HL-60 (cell line): ENCODE measurements around the gene FBXW9.

Source experiments
- CTCF ChIP-seq: IDR thresholded peaks from one replicate; pipeline ENCODE4 v1.5.1; 2011; ENCODE audit warnings: low read length, control low read depth, inconsistent platforms; ENCODE audit not compliant: insufficient read depth
- GABPA ChIP-seq: IDR thresholded peaks from 2 replicates; pipeline ENCODE4 v1.6.1; 2012; ENCODE audit warnings: low read depth
- POLR2AphosphoS5 ChIP-seq: IDR thresholded peaks from 2 replicates; pipeline ENCODE4 v1.6.1; 2012; ENCODE audit warnings: low read depth
- SPI1 ChIP-seq: IDR thresholded peaks from 2 replicates; pipeline ENCODE4 v1.6.1; 2012; ENCODE audit warnings: low read depth, mild to moderate bottlenecking, borderline replicate concordance
- TF ChIP-seq, protein P1 (sequence below): IDR thresholded peaks from 2 replicates; pipeline ENCODE4 v1.6.1; 2012; ENCODE audit warnings: low read depth; ENCODE audit not compliant: insufficient replicate concordance

- TF ChIP-seq SPI1 (no peak), POLR2AphosphoS5 (no peak), CTCF (no peak), GABPA (no peak)
- TF ChIP-seq, protein P1, sequence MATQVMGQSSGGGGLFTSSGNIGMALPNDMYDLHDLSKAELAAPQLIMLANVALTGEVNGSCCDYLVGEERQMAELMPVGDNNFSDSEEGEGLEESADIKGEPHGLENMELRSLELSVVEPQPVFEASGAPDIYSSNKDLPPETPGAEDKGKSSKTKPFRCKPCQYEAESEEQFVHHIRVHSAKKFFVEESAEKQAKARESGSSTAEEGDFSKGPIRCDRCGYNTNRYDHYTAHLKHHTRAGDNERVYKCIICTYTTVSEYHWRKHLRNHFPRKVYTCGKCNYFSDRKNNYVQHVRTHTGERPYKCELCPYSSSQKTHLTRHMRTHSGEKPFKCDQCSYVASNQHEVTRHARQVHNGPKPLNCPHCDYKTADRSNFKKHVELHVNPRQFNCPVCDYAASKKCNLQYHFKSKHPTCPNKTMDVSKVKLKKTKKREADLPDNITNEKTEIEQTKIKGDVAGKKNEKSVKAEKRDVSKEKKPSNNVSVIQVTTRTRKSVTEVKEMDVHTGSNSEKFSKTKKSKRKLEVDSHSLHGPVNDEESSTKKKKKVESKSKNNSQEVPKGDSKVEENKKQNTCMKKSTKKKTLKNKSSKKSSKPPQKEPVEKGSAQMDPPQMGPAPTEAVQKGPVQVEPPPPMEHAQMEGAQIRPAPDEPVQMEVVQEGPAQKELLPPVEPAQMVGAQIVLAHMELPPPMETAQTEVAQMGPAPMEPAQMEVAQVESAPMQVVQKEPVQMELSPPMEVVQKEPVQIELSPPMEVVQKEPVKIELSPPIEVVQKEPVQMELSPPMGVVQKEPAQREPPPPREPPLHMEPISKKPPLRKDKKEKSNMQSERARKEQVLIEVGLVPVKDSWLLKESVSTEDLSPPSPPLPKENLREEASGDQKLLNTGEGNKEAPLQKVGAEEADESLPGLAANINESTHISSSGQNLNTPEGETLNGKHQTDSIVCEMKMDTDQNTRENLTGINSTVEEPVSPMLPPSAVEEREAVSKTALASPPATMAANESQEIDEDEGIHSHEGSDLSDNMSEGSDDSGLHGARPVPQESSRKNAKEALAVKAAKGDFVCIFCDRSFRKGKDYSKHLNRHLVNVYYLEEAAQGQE, result no peak
Observed at GRCh38 chr19:12723381-12723640, 26.9 kb upstream of the FBXW9 start.
